Spleen (tissue), 11 donors: ENCODE results near the gene EPB41L4B. TPM values are rescaled to one million over a fixed set of nuclear protein-coding genes. Genes with fewer than 3 reads are reported as not detected.

ENCODE experiments used
- DNase-seq: peaks from one replicate; pipeline ENCODE4 v3.0.0-alpha.2; 2020
- H3K27ac ChIP-seq, 8 donors: fragments of 200-600 bp; sonication (generic) in 7 of 8; 1 replicate in 4 of 8; 2 replicates in 4 of 8; pipeline versions ENCODE4 v1.5.0 to v1.8.0; 2016 to 2021; ENCODE audit warnings: inconsistent platforms in 4 of 8, mild to moderate bottlenecking in 4 of 8, moderate library complexity in 1 of 8
- H3K27me3 ChIP-seq, 7 donors: fragments of 200-600 bp; sonication (generic) in 6 of 7; replicated peaks in 1 of 7; 1 replicate in 4 of 7; 2 replicates in 3 of 7; pipeline versions ENCODE4 v1.5.0 to v1.8.0; 2016 to 2021; ENCODE audit warnings: inconsistent platforms in 3 of 7, mild to moderate bottlenecking in 1 of 7
- H3K36me3 ChIP-seq, 6 donors: fragments of 200-600 bp; sonication (generic) in 5 of 6; 1 replicate in 4 of 6; 2 replicates in 2 of 6; pipeline versions ENCODE4 v1.5.0 to v1.8.0; 2016 to 2021; ENCODE audit warnings: inconsistent platforms in 2 of 6
- H3K4me1 ChIP-seq, 6 donors: fragments of 200-600 bp; sonication (generic) in 5 of 6; 1 replicate in 3 of 6; 2 replicates in 3 of 6; pipeline versions ENCODE4 v1.5.0 to v1.8.0; 2016 to 2021; ENCODE audit warnings: inconsistent platforms in 3 of 6
- H3K4me3 ChIP-seq, 8 donors: fragments of 200-600 bp; sonication (generic) in 7 of 8; 1 replicate in 4 of 8; 2 replicates in 4 of 8; pipeline versions ENCODE4 v1.5.0 to v1.8.0; 2016 to 2021; ENCODE audit warnings: inconsistent platforms in 4 of 8, mild to moderate bottlenecking in 4 of 8, moderate library complexity in 2 of 8
- H3K9me3 ChIP-seq, 8 donors: fragments of 200-600 bp; sonication (generic) in 7 of 8; 1 replicate in 4 of 8; 2 replicates in 4 of 8; pipeline versions ENCODE4 v1.5.0 to v1.8.0; 2016 to 2021; ENCODE audit warnings: inconsistent platforms in 4 of 8
- CTCF ChIP-seq, 11 experiments: fragments of 200-600 bp in 7 of 11; fragments of 450-650 bp in 4 of 11; sonication (generic) in 4 of 11; IDR thresholded peaks in 8 of 11; conservative IDR thresholded peaks in 3 of 11; 1 replicate in 7 of 11; 2 replicates in 4 of 11; pipeline versions ENCODE4 v1.4.0 to v1.8.0; 2016 to 2021; ENCODE audit warnings: antibody characterized with exemption in 11 of 11, inconsistent platforms in 4 of 11, mild to moderate bottlenecking in 1 of 11
- POLR2A ChIP-seq, 3 donors: fragments of 450-650 bp; IDR thresholded peaks; one replicate each; pipeline ENCODE4 v1.5.1; 2017; ENCODE audit warnings: antibody characterized with exemption in 3 of 3, mild to moderate bottlenecking in 1 of 3
- POLR2AphosphoS5 ChIP-seq, 3 donors: sonication (generic); formaldehyde crosslinking; IDR thresholded peaks; one replicate each; pipeline ENCODE4 v1.5.1; 2017; ENCODE audit warnings: antibody characterized with exemption in 3 of 3
- WGBS, 5 donors: extraction: QIAGEN DNeasy Blood & Tissue Kit in 3 of 5; methylation state at CpG; one replicate each; pipeline versions ENCODE4 v1.1.5 to v1.1.7; 2013 to 2018; 5-methylcytosine and 5-hydroxymethylcytosine counted together
- intact Hi-C: fragments of 100-400 bp; cut with DNase I; formaldehyde crosslinking; loops from one replicate; pipeline ENCODE4 v1.15.0; 2023; ENCODE audit warnings: low total_unique reads
- polyA plus RNA-seq, 3 donors: library from polyadenylated mRNA; stranded (reverse); fragments of 200-250 nt; gene quantifications; one replicate each; pipeline ENCODE4 v1.2.1, GENCODE V29; 2013
- total RNA-seq, 7 donors: library from RNA; depleted of rRNA in 3 of 7; stranded (reverse); fragments of >200 nt in 3 of 7; fragmentation: NEBNext Ultra II Directional in 4 of 7; extraction: Animal tissue kit (Norgen Biotek cat#: 25700) in 4 of 7; gene quantifications; one replicate each; pipeline versions ENCODE4 v1.1.0 to v1.2.1, GENCODE V29; 2016 to 2021
- donor health status: healthy with polysubstance abuse.
- donor health status: DM: no; HTN: no; CAD: no; lungs with moderate emphysema.
- donor health status: DM: no; HTN: no; CAD: no.
- donor health status: Bipolar disorder and iron deficiency.
- donor health status: healthy.
- donor health status: DM: no; HTN: no; CAD: no.
- donor health status: DM: yes; HTN: yes; CAD: no.

The EPB41L4B gene
- total and polyA plus RNA-seq, 10 donors, result 0.02 to 0.43 (median 0.18) TPM; not detected in 3

DNA sequence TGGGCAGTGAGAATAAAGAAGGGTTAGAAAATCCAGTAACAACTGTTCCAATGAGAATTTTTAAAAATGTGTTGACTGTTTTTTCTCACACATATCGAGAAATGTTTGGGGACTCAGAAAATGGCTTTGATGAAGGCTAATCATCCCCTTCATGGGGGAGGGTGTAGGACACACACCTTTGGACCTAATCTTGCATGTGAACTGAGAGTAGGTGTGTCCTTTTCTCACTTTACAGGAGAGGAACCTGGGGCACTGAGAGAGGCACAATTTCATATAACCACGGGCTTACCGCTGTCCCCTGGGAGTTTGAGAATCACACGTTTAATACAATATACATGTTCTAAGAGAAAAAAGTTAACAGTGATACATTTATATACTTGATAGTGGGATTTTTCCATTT lies 171.1 kb downstream of the EPB41L4B start:
- intact Hi-C loops, result no loop called here
- no peak overlapping the region for H3K27ac ChIP-seq

GRCh38 chr9:109149089-109149488 lies 171.8 kb downstream of the EPB41L4B start:
- WGBS, 5 donors, result 87 to 93% (median 88%) methylated on average over 5 of the region's 5 CpGs
- intact Hi-C loops, result no loop called here
- no peak for TF ChIP-seq POLR2AphosphoS5 (IDR thresholded peaks at IDR 0.05)
- TF ChIP-seq POLR2A (IDR thresholded peaks at IDR 0.05), result no peak
- TF ChIP-seq CTCF (IDR thresholded peaks at IDR 0.05 in 8 of 11, conservative IDR thresholded peaks at IDR 0.05 in 3 of 11), result no peak
- H3K9me3 ChIP-seq, result peaks cover 0 to 22% (median 17%) of the 10 kb centered on the region in 8 donors
- no peaks in the 10 kb centered on the region for H3K36me3 ChIP-seq
- no peak overlapping the region for H3K27ac ChIP-seq
- no peak overlapping the region for H3K4me3 ChIP-seq
- DNase-seq, result no peak
- peaks cover 0 to under 1% (median 0%) of the 10 kb centered on the region in 6 donors for H3K4me1 ChIP-seq
- peaks cover 0 to 3% (median 0%) of the 10 kb centered on the region in 7 donors for H3K27me3 ChIP-seq

More for the DNA sequence above, 171.1 kb downstream of the EPB41L4B start:
- TF ChIP-seq CTCF (IDR thresholded peaks at IDR 0.05 in 8 of 11, conservative IDR thresholded peaks at IDR 0.05 in 3 of 11) (no peak), POLR2A (IDR thresholded peaks at IDR 0.05) (no peak), POLR2AphosphoS5 (IDR thresholded peaks at IDR 0.05) (no peak)
- H3K9me3 ChIP-seq, result peaks cover 0 to 27% (median 18%) of the 10 kb centered on the region in 8 donors
- H3K27me3 ChIP-seq, result peaks cover 0 to 3% (median 0%) of the 10 kb centered on the region in 7 donors
- no peaks in the 10 kb centered on the region for H3K36me3 ChIP-seq
- 78 to 90% (median 83%) methylated on average over 4 of the region's 4 CpGs for WGBS, 5 donors
- no peaks in the 10 kb centered on the region for H3K4me1 ChIP-seq
- H3K4me3 ChIP-seq, result no peak overlapping the region
- no peak for DNase-seq

- TF ChIP-seq CTCF (IDR thresholded peaks at IDR 0.05 in 8 of 11, conservative IDR thresholded peaks at IDR 0.05 in 3 of 11) (no peak), POLR2AphosphoS5 (IDR thresholded peaks at IDR 0.05) (no peak), POLR2A (IDR thresholded peaks at IDR 0.05) (no peak)
- Histone ChIP-seq H3K27me3 (peaks cover 0 to 3% (median 0%) of the 10 kb centered on the region in 7 donors), H3K27ac (no peak overlapping the region), H3K36me3 (no peaks in the 10 kb centered on the region), H3K4me3 (no peak overlapping the region), H3K4me1 (peaks cover 0 to 7% (median 2%) of the 10 kb centered on the region in 6 donors), H3K9me3 (no peaks in the 10 kb centered on the region)
- intact Hi-C loops, result no loop called here
- 84 to 91% (median 86%) methylated on average over 6 of the region's 6 CpGs for WGBS, 5 donors
- no peak for DNase-seq
Observed at GRCh38 chr9:109145051-109145450, 175.8 kb downstream of the EPB41L4B start.

- intact Hi-C loops, result no loop called here
- WGBS, 5 donors, result 71 to 77% (median 74%) methylated on average over 5 of the region's 5 CpGs
- H3K9me3 ChIP-seq, result no peaks in the 10 kb centered on the region
- H3K4me3 ChIP-seq, result no peak overlapping the region
- DNase-seq, result no peak
- TF ChIP-seq CTCF (IDR thresholded peaks at IDR 0.05 in 8 of 11, conservative IDR thresholded peaks at IDR 0.05 in 3 of 11) (peak in 6 of 11 experiments; percentile 7 to 33 (median 22)), POLR2AphosphoS5 (IDR thresholded peaks at IDR 0.05) (no peak)
- H3K27me3 ChIP-seq, result peaks cover 0 to 3% (median 0%) of the 10 kb centered on the region in 7 donors
- peaks cover 0 to 7% (median 2%) of the 10 kb centered on the region in 6 donors for H3K4me1 ChIP-seq
- no peak overlapping the region for H3K27ac ChIP-seq
- H3K36me3 ChIP-seq, result no peaks in the 10 kb centered on the region
Observed at GRCh38 chr9:109143881-109144562, 176.8 kb downstream of the EPB41L4B start.
